GM18517 (cell line): ENCODE data around the gene POLR1H.

Experiments used
- ATAC-seq: cut with Tn5 transposase; IDR thresholded peaks from one replicate; pipeline ENCODE4 v1.9.1; 2021; ENCODE audit warnings: mild to moderate bottlenecking, moderate library complexity; ENCODE audit not compliant: unreplicated experiment

POLR1H gene

DNA sequence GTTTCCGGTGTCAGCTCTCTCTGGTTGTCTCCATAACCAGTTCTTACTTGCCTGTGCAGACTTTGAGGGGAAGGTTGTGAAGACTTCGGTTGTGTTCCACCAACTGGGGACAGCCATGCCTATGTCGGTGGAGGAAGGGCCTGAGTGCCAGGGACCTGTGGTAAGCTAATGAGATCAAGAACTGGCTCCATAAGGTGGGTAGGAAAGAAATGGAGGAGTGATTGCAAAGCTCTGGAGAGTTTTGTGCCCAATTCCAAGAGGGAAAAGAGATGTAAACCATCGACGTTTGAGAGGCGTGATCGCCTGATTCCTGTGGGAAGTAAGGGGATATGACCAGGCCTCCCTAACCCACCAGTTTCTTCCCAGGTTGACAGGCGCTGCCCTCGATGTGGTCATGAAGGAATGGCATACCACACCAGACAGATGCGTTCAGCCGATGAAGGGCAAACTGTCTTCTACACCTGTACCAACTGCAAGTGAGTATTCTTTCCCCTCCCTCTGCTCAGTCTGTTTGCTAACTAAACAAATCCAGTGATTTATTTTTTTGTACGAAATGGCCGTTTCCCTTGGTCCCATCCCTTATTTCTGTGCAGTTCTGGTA, 893 bp downstream of the POLR1H start:
- no peak for ATAC-seq

DNA sequence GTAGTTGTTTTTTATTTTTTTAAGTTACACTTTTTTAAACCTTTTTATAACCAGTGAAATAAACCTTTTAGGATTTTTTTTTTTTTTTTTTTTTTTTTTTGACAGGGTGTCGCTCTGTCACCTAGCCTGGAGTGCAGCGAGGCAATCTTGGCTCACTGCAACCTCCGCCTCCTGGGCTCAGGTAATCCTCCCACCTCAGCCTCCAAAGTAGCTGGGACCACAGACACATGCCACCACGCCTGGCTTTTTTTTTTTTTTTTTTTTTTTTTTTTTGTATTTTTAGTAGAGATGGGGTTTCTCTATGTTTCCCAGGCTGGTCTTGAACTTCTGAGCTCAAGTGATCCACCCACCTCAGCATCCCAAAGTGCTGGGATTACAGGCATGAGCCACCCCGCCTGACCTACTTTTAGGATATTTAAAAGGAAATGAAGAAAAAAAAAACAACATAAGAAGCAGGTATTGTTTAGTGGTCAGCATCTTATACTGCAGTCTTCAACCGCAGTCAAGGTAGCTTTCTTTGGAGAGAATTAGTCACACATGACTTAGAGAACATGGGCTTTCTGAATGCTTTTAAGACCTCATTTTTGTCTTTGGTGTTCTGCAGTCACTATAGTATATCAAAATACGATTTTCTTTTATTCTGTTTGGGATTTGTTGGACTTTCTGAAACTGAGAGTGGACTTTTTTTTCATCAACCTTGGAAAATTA, 1.6 kb downstream of the POLR1H start:
- no peak for ATAC-seq

DNA sequence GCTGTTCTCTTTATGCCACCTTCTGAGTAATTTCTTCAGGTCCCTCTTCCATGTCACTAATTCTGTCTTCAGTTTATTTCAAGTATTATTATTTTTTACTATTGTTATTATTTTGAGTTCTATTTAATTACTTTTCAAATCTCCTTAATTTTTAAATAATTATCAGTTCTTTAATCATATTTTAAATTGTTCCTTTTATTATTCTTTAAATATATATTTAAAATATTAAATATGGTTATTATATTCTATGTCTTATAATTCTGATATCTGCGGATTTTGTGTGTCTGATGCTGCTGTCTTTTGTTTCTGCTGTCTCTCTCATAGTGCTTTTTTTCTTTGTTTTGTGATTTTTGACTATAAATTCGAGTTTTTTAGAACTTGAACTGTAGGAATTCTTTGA, 2.2 kb downstream of the POLR1H start:
- ATAC-seq, result no peak

DNA sequence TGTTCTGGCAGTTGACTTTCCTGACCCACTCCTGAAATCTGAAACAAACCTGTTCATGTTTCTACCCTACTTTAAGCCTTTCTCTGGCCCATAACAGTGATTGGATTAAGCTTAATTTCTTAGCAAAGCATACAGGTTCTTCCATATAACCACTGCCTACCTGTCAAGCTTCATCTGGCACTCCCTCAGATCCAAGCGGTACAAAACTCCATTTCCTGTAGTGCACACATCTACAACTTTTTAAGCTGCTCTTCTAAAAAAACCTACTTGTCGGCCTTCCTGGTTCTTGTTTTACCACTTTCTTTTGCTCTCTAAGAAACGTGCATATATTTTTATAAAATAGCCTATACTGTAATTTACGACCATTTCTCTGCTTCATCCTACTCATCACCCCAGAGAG, 5.0 kb downstream of the POLR1H start:
- ATAC-seq, result no peak

DNA sequence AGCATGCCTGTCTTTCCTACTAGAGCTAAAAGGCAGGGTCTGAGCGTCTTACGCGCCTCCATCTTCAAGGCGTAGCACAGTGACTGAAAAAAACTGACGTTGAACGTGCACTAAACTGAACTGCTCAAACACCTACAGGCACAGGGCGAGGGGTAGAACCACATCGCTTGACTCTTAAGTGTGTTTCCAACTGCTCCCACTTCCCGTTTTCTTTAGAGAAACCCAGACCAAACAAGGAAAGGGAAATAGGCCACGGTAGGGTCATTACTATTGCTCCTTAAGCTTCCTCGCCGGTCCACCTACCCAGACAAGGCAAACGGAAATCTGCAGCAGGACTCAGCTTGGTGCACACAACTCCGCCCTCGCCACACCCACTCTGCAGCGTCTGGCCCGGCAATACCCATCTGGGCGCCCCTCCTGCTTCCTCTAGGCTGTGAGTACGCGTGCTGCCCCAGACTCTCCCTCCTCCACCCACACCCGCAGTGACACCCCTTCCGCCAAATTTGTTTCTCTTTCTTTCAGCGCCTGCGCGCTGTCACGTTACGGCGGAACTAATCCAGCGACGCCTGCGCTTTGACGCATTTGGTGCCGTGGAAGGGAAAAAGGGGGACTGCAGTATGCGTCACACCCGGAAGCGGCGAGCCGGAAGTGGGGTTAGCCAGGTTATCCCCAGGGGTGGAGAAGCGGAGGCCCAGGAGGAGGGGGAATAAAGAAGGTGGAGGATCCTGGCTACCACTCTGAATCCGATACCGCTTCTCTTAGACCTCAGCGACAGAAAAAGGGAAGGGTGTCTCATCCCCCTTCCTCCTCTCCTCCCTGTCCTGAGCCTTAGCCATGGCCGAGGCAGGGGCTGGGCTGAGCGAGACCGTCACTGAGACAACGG, 5.8 kb downstream of the POLR1H start, which contains the start of gene PPP1R11:
TSS of gene PPP1R11 (plus strand) at position 622 of the 883 bp plus-strand sequence. CDS start at position 835, 213 bp downstream.
- peak; percentile 92 for ATAC-seq

DNA sequence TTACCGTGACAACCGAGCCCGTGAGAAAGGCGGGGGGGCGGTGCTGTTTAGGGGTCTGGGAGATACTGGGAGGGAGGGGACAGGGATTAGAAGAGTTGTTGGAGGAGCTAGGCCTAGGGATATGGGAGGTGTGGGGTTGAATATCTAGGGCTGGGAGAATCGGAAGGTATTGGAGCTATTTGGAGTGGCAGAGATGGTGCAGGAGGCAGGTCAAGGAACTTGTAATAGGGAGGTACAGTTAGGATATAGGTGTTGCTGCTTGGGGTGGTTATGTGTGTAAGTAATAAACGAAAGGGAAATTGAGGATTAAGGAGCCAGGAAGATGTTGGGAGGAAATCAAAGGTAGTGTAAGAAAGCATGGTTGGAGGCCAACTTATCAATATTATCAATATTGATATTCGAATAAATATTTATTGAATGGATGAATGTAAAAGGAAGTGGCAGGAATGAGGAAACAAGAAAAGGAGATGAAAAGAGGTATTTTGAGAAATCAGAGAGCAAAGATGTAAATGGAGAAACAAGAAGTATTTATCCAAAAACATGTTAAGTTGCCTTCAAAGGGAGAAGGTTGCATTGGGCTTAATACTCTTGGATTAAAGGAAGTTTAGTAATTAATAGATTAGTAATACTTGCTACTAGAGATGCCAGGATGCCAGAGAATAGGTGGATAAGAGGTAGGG, 6.5 kb downstream of the POLR1H start:
- no peak for ATAC-seq

DNA sequence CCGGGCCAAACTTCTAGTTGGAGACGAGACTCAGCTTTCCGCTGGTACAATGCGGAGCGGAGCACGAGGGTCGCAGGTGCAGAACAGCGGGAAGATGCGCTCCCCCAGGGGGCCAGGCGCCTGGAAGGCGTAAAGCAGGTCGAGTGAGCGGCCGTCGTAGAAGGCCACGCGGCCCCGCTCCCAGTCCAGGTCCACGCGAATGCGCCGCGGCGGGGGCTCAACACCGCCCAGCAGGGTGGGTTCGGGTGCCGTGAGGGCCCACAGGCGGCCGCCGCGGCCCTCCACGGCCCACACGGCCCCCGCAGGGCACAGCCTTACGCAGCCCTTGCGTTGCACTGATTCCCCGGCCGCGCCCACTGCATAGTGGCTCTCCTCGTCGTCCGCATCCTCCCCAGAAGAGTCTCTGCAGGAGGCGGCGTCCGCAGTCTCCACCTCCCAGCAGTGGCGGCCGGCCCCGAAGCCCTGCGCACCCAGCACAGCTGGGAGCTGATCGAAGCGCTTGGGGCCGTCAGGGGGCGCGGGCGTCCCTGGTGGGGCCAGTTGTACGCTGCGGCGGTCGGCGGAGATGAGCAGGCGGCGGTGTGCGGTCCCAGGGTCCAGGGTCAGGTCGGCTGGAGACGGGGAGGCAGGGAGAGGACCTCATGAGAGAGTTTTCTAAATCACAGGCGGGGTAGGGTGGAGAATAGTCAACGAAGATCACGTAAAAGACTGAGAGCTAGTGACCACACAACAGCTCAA, 10.2 kb downstream of the POLR1H start:
- no peak for ATAC-seq

DNA sequence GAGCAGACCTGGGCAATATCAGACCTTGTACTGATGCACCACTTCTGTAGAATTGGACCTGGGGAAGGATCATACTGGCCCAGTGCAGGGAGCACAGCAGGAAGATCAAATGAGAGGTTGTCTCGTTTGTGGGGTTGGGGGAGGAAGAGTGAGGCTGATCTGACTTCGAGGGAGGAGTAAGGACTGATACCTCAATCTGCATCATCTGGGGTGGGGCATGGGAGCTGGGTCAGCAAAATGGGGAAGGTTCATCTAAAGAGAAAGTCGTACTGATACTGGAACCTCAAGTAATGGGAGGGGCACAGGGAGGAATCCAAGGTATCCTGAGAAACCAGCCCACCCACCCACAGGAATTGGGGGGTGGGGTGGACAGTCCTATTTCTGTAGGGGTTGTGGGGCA, 10.8 kb downstream of the POLR1H start:
- ATAC-seq, result no peak

DNA sequence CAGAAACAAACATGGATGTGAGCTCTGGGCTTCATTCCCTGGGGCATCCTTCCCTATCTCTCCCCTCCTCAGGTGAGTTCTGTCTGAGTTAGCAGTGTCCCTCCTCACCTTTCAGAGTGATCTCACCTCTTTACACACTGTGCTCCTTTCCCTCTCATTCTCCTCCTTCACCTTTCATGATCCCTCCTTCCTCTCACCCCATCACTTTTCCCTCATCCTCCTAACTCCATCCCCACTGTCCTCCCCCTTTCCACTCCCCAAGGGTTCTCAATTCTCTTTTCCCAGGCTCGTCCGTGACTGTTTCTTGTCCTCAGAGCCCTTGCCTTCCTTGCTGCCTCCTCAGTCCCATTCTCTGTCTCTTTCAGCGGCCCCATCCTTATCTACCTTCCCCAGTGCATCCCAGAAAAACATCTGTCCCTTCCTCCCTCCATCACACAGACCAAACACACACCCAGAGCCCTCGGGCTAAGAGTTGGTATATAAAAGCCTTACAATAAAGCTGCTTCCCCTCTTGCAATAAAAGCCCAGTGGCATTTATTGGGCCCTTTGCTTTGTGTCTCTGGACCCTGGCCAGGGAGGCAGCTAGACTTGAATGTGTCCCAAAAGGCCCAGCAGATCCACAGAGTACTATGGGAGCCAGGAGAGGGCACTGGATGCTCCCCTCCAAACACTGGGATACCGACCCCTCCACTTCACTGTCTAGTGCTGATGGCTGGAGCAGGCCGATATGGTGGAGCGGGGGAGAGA, 12.6 kb downstream of the POLR1H start:
- no peak for ATAC-seq

DNA sequence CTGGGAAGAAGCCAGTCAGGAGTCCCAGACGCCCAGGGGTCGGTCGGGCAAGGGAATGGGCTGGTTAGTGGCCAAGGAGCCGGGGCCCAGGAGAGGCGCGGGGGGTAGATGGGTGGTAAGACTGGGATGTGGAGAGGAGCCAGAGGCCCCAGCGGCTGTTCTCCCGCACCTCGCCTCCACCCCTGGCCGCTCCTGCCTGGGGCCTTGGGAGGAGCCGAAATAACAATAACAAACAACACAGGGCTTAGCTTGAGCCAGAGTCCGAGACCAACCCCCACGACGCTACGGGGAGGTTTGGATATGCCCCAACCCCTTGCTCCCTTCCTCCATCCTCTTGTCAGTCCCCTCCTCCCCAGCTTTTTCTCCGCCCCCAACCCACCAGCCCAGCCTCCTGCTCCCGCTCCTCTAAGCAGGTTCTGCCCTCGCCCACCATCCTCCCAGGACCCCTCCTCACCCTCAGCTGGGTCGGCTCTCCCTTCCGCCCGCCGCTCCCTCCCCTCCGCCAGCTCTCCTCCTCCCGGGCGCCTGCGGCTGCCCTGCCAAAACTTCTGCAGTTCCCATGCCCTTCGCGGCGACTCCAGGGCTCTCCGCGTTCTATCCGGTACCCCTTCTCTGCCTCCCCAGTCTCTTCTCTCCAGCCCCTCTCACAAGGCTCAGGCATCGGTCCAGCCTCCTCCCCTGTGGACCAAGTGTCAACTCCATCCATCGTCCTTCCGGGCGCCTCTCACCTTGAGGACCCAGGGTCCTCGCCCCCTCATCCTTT, 13.4 kb downstream of the POLR1H start:
- ATAC-seq, result no peak

DNA sequence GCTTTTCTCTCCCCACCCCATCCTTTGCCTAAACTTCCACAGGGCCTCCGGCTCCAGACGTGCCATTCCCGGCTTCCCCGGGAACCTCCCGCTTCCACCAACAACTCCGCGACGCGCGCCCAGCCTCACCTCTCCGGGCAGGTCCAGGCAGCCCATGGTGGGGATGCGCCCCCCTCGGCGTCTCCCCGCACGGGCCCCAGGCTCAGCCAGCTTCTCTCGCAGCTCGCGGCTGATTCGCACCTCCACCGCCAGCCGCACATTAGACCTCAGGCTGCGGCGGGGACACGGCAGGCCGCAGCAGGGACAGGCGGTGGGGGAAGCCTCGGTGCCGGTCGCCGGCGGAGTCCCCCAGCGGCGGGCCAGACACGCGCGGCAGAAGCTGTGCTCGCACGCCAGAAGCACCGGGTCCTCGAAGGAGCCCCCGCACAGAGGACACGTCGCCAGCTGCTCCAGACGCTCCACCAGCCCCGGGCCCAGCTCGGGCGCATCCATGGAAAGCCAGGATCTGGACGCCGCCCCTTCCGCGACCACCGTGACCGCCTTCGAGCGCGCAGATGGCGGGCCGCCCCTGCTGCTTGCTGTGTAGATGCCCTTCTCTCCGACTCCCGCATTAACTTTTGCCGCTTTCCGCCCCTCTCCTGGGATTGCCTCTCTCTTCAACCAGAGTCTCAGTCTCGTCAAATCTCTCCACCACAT, 14.2 kb downstream of the POLR1H start, which contains the start of gene RNF39:
TSS of gene RNF39 (minus strand) at position 676 of the 696 bp plus-strand sequence. CDS start at position 492, 184 bp downstream.
- no peak for ATAC-seq

DNA sequence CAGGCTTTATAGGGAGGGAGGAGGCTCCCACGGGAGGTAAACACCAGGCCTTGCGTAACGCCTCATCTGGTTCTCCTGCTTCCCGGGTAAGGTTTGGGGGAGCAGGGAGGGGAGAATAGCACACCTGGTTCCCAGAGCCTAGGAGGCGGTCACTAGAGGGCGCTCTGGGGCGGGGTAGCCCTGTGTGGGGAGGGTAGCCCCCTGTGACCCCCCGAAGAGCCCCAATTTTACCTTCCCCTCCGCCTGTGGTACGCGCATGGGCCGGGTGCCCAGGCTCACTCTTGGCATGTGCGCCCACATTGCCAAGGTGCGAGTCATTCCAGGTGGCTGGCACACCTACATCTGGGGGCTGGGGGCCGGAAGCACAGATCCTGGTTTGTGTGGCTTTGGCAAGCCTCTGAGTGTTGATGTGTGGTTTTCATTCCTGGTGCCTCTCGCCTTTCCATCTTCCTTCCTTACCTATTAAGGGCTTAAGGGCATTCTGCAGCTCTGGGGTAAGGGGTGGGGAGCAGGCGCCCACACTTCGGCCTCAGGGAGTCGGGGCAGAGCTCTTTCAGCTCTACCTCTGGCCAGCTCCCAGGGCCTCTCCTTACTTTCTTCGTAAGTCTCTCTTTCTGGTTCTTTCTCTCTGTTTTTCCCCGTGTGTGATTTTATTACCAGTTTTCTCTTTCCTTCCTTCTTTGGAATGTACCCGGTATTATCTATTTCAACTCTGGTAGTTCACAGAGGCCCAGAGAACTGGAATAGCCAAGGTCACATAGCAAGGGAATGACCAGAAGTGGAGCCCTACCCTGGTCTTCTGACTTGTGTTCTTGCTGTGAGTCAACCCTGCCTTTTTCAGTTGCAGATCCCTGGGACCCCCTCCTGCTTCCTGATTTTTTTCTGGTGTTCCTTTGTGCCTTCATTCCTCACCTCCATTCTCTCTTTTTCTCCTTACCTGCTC, 15.0 kb downstream of the POLR1H start:
- ATAC-seq, result no peak

DNA sequence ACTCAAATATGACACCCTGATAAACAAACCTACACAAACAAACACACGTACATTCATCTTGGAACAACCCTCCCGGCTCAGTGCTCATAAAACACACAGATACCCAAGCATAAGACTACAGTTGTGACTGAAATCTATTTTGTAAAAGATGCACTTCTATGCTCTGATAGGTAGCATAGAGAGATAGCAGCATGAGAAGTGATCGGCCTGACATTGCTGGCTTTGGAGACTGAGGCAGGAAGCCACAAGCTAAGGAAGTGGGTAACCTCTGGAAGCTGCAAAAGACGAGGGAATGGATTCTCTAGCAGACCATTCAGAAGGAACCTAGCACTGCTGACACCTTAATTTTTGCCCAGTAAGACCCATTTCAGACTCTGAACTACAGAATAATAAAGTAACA, 16.2 kb downstream of the POLR1H start:
- no peak for ATAC-seq

DNA sequence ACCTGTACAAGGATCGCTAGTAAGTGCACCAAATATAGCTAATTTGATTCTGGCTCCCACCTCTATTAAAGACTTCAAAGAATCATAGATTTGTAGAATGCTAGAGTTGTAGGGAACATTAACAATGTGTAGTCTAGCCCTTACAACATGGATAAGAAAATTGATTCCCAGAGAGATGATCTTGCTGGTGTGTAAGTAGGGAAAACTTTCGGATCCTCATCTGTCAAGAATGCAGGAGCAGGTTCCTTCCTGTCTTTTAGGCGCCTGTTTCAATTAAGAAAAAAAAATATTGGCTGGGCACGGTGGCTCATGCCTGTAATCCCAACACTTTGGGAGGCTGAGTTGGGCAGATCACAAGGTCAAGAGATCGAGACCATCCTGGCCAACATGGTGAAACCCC, 26.8 kb downstream of the POLR1H start:
- ATAC-seq, result no peak

DNA sequence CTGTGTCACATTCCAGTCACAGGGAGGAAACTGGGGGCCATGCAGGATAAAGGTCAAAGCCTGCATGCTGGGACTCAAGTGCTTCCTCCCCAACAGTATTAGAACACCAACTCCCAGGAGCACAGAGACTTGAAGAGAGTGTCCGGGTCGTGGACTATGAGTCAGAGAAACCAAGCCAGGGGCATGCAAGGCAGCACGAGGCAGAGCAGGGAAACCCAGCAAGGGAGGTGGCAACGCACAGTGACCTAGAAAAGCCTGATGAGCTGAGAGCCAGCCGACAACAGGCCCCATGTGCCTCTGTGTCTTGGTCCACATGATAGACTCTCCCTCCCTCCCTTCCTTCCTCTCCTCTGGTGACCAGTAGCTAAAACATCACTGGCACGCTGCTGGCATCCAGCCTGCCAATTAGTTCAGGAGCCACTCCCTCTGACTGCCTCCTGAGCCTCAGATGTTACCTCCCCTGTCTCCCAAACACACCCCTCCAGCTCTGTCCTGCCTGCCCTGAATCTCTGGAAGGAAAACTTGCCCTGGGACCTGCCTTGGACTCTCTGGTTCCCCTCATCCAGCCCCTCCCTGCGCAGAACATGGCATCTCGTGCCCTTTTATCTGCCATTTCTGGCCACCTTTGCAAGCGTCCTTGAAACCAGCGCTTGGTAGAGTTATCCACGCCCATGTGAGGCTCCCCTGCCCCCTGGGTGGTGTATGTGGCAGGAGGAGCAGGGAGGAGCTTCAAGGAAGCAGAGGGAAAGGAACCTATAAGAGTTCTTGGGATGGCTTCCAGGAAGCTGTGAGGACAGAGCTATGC, 30.7 kb downstream of the POLR1H start:
- ATAC-seq, result no peak

DNA sequence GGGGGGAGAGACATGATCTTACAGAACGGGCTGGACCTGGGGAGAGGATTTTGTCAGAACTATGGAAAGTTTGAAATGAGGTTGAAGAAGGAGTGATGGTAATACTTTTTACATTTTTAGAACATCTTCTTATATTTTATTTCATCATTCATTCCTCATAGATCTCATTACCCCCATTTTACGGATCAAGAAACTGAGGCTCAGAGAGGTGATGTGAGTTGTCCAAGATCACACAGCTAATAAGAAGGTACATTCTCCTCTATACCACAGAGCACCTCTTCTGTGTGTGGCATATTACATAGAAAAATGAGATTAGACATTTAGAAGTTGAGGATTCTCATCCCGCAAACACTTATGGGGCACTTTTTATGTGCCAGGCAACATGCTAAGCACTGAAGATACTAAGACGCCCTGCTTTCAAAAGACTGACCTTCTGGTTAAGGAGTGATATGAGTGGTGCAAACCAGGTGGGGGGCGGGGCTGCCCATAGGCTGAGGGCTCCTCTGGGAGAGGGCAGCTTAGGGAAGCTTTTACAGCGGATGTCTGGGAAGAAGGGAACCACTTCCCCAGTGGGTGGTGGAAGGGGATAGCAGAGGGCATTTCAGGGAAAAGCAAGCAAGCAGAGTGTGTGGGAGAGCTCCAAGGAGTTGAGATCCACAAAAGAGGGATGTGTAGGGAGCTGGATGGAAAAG, 31.9 kb downstream of the POLR1H start:
- ATAC-seq, result no peak
